ENCODE measurements around the gene LIX1L. TPM values are rescaled to one million over a fixed set of nuclear protein-coding genes. Genes with fewer than 3 reads are reported as not detected.
A peak's percentile ranks its signal among the peaks of the same experiment; 100 is the strongest.

LIX1L gene
- total RNA-seq, 2 experiments from 2014 or later: 11.6 to 26.3 TPM

DNA sequence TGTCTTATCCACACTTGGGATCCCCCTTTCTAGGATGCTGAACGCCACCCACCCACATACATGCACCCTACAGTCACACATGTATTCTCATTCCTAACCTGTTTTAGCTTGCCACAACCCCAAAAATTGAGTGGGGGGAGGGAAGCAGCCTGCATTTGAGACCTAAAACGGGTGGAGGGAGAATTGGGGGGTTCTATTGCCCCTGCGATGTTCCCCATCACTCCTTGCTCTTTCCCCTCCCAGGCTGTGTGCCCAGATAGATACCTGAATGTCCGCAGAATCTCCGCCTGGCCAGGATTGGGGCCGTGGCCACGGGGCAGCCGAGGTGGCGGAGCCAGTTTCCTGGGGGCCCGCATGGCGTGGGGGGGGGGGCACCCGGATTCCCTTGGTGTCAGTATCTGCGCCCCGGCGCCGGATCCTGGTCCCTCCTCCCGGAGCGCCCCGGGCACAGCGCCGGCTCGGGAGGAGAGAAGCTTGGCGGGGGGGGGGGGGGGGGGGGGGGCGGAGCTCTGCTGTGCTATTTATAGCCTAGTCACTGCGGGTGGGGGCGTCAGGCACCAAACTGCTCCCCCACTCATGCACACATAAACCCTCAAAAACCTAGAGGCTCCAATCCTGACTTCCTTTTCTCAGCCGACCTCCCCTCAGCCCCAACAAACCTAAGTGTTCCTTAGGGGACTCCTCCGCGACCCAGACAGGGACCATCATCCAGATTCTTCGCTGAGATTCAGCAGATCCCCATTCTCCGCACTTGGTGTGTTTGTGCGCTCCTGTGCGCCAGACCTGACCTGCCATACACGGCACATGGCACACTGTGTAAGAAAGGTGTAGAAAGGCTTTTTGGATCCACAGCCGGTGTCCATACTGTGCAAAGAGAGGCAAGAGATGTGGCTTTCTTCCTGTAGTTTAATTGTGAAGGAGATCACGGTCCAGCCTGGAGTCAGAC is 4.6 kb upstream of the LIX1L start:
- H3K27ac ChIP-seq (ENCODE audit: low read depth, low read length, poor library complexity, severe bottlenecking): no peak overlapping the region
- ChIA-PET POLR2A (interaction anchor here (0.5 to 5.5 kb wide), 4 partner anchors 16 to 103 kb away, joined by 3 to 58 read pairs (median 7); partner anchors contain the start of genes PIAS3 and TXNIP), CTCF (ENCODE audit: unreplicated experiment) (interaction anchor here (0.8 kb wide), 1 partner anchor 35 kb away, joined by 3 read pairs; the partner anchor contains the start of gene RBM8A)
- DNase-seq (ENCODE audit: low spot score): no peak
- H4K20me1 ChIP-seq (ENCODE audit: insufficient read depth, low read length): no peaks in the 10 kb centered on the region
- TF ChIP-seq, protein P1, sequence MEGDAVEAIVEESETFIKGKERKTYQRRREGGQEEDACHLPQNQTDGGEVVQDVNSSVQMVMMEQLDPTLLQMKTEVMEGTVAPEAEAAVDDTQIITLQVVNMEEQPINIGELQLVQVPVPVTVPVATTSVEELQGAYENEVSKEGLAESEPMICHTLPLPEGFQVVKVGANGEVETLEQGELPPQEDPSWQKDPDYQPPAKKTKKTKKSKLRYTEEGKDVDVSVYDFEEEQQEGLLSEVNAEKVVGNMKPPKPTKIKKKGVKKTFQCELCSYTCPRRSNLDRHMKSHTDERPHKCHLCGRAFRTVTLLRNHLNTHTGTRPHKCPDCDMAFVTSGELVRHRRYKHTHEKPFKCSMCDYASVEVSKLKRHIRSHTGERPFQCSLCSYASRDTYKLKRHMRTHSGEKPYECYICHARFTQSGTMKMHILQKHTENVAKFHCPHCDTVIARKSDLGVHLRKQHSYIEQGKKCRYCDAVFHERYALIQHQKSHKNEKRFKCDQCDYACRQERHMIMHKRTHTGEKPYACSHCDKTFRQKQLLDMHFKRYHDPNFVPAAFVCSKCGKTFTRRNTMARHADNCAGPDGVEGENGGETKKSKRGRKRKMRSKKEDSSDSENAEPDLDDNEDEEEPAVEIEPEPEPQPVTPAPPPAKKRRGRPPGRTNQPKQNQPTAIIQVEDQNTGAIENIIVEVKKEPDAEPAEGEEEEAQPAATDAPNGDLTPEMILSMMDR (conservative IDR thresholded peaks at IDR 0.05; ENCODE audit: low read length): no peak
- TF ChIP-seq EZH2phosphoT487 (IDR thresholded peaks at IDR 0.05; ENCODE audit: borderline replicate concordance, low read depth, low read length): no peak
- no peaks in the 10 kb centered on the region for H3K9me2 ChIP-seq (ENCODE audit: insufficient read depth, low read length)
- H3K36me3 ChIP-seq (ENCODE audit: insufficient read depth, low read length): peaks cover 3% of the 10 kb centered on the region
- H3K79me2 ChIP-seq (ENCODE audit: insufficient read depth, low read depth, low read length): peaks cover 6% of the 10 kb centered on the region; the same call in 1 of the 2 replicates
- intact Hi-C loops (cut with micrococcal nuclease; ENCODE audit: unreplicated experiment): no loop called here
- H3K4me2 ChIP-seq (ENCODE audit: low read length): peak overlapping the region; percentile 96
- peak overlapping the region; percentile 75 for H3K4me3 ChIP-seq (ENCODE audit: low read depth, low read length, poor library complexity, severe bottlenecking)
- H3K4me1 ChIP-seq (ENCODE audit: insufficient read depth, low read length, poor library complexity, severe bottlenecking): peaks cover 66% of the 10 kb centered on the region
- peak overlapping the region; percentile 27; the same call in 1 of the 2 replicates for H2AFZ ChIP-seq (ENCODE audit: low read length)
- peaks cover 3% of the 10 kb centered on the region; the same call in 1 of the 2 replicates for H3K9me3 ChIP-seq (ENCODE audit: low read length)
- BruUV-seq (replicated peaks): no TSS peak

DNA sequence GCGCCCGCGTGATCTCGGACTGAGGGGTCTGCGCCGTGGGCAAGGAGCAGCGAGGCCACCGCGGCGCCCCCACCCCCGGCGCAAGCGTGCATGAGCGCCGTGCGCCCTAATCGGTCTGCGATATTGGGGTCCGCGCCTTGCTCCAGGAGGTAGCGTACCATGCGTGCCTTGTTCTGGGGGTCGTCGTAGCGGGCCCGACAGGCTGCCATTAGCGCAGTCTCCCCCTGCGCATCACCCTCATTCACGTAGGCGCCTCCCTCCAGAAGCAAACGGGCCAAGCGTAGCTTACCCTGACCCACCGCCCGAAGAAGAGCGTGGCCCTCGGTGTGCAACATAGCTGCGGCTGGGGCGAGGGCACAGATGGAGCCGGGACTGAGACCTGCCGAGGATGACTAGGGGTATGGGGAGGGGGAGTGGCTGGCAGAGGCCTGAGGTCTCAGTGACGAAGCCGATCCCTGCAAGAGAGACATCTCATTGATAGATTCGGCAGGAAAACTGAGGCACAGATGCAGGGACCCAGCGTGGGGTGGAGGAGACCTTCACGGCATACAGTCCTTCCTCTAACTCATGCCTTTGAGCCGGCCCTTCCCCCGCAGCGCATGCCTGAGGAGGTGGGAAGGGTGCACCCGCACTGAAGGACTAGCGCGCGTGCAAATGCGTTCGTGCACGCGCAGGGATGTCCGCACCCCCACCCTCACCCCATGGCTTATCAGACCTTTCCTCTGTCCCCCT is 3.8 kb upstream of the LIX1L start:
- H3K4me3 ChIP-seq (ENCODE audit: low read depth, low read length, poor library complexity, severe bottlenecking): peak overlapping the region; percentile 75
- H3K4me1 ChIP-seq (ENCODE audit: insufficient read depth, low read length, poor library complexity, severe bottlenecking): peaks cover 69% of the 10 kb centered on the region
- no TSS peak for BruUV-seq (replicated peaks)
- ChIA-PET POLR2A (no interaction called here), CTCF (ENCODE audit: unreplicated experiment) (no interaction called here)
- no peaks in the 10 kb centered on the region for H4K20me1 ChIP-seq (ENCODE audit: insufficient read depth, low read length)
- intact Hi-C loops (cut with micrococcal nuclease; ENCODE audit: unreplicated experiment): no loop called here
- H2AFZ ChIP-seq (ENCODE audit: low read length): peak overlapping the region; percentile 9; the same call in 1 of the 2 replicates
- no peak for DNase-seq (ENCODE audit: low spot score)
- no peak for TF ChIP-seq EZH2phosphoT487 (IDR thresholded peaks at IDR 0.05; ENCODE audit: borderline replicate concordance, low read depth, low read length)
- TF ChIP-seq, protein P1 (conservative IDR thresholded peaks at IDR 0.05; ENCODE audit: low read length): no peak
- peak overlapping the region; percentile 96 for H3K4me2 ChIP-seq (ENCODE audit: low read length)
- no peaks in the 10 kb centered on the region for H3K9me2 ChIP-seq (ENCODE audit: insufficient read depth, low read length)
- H3K36me3 ChIP-seq (ENCODE audit: insufficient read depth, low read length): no peaks in the 10 kb centered on the region; the same call in 1 of the 2 replicates
- peaks cover 14% of the 10 kb centered on the region; the same call in 1 of the 2 replicates for H3K79me2 ChIP-seq (ENCODE audit: insufficient read depth, low read depth, low read length)
- no peaks in the 10 kb centered on the region for H3K9me3 ChIP-seq (ENCODE audit: low read length)
- H3K27ac ChIP-seq (ENCODE audit: low read depth, low read length, poor library complexity, severe bottlenecking): no peak overlapping the region

All from OCI-LY7 (cell line).